Transverse colon (tissue), 3 donors: ENCODE measurements around the gene EGF.

Experiments
- POLR2A ChIP-seq: fragments of 450-650 bp; IDR thresholded peaks from one replicate; pipeline ENCODE4 v1.6.1; 2016; ENCODE audit warnings: antibody characterized with exemption, mild to moderate bottlenecking, moderate library complexity
- TF ChIP-seq, protein P1 (sequence below), 5 experiments: fragments of 200-600 bp in 3 of 5; fragments of 450-650 bp in 2 of 5; sonication (generic) in 3 of 5; IDR thresholded peaks; 1 replicate in 2 of 5; 2 replicates in 3 of 5; pipeline ENCODE4 v1.5.1; 2016 to 2017; ENCODE audit warnings: antibody characterized with exemption in 5 of 5, inconsistent platforms in 3 of 5, mild to moderate bottlenecking in 2 of 5, moderate library complexity in 1 of 5

DNA sequence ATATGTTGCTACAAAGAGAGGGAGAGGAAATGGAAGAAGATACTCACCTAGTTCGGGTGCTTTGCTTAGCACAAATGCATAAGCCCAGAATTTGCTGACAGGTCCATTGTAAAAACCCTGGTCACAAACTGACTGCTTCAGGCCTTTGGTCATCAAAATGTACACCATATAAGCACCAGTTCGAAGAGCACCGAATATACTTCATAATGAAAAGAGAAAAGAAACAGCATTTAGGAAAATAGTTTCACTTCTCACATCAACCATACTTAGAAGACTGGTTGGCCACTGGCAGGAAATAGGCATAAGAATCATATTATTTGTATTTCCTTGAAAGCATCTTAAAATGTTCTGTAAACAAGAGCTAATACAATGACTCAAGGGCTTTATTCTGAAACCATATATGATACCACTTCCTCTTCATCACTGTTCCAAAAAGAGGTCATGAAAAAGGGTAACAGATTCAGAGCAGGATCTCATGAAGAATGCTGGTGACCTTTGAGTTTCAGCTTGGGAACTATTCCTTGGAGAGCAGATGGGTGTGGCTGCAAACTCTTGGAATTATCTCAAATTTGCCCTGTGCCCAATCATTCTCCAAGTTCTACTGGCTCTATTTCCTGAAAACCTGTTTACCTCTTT lies 147.0 kb downstream of the EGF start:
- TF ChIP-seq, protein P1, sequence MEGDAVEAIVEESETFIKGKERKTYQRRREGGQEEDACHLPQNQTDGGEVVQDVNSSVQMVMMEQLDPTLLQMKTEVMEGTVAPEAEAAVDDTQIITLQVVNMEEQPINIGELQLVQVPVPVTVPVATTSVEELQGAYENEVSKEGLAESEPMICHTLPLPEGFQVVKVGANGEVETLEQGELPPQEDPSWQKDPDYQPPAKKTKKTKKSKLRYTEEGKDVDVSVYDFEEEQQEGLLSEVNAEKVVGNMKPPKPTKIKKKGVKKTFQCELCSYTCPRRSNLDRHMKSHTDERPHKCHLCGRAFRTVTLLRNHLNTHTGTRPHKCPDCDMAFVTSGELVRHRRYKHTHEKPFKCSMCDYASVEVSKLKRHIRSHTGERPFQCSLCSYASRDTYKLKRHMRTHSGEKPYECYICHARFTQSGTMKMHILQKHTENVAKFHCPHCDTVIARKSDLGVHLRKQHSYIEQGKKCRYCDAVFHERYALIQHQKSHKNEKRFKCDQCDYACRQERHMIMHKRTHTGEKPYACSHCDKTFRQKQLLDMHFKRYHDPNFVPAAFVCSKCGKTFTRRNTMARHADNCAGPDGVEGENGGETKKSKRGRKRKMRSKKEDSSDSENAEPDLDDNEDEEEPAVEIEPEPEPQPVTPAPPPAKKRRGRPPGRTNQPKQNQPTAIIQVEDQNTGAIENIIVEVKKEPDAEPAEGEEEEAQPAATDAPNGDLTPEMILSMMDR (IDR thresholded peaks at IDR 0.05), result no peak
- TF ChIP-seq POLR2A, result no peak
